GM23338 (cell line): ENCODE results near the gene MYLK. TPM values are rescaled to one million over a fixed set of nuclear protein-coding genes. Genes with fewer than 3 reads are reported as not detected.

Source experiments
- ATAC-seq: fragments of 200-7000 bp; cut with Tn5 transposase; 3 replicates; pipeline ENCODE4 v1.9.1; 2020
- DNase-seq: peaks from one replicate; pipeline ENCODE4 v3.0.0-alpha.2; 2015; ENCODE audit warnings: low spot score
- H2AFZ ChIP-seq: fragments of 200-600 bp; sonication (generic); 2 replicates; pipeline ENCODE4 v1.8.0; 2016; ENCODE audit warnings: antibody characterized with exemption, mild to moderate bottlenecking, moderate library complexity
- H3F3A ChIP-seq: fragments of 200-600 bp; sonication (generic); replicated peaks from 2 replicates; pipeline ENCODE4 v1.8.0; 2017; ENCODE audit warnings: antibody characterized with exemption, mixed run types, low read depth
- H3K27ac ChIP-seq: fragments of 200-600 bp; sonication (generic); 2 replicates; pipeline ENCODE4 v1.6.1; 2016; ENCODE audit warnings: low read depth
- H3K27me3 ChIP-seq: fragments of 200-600 bp; sonication (generic); 2 replicates; pipeline ENCODE4 v1.8.0; 2016; ENCODE audit warnings: mild to moderate bottlenecking, mixed run types, moderate library complexity; ENCODE audit not compliant: insufficient read depth
- H3K36me3 ChIP-seq: fragments of 200-600 bp; sonication (generic); 2 replicates; pipeline ENCODE4 v1.8.0; 2016; ENCODE audit warnings: mild to moderate bottlenecking; ENCODE audit not compliant: insufficient read depth
- H3K4me1 ChIP-seq: fragments of 200-600 bp; sonication (generic); 2 replicates; pipeline ENCODE4 v1.8.0; 2016; ENCODE audit warnings: mild to moderate bottlenecking, moderate library complexity; ENCODE audit not compliant: insufficient read depth
- H3K4me2 ChIP-seq: fragments of 200-600 bp; sonication (generic); 2 replicates; pipeline ENCODE4 v1.7.1; 2017; ENCODE audit warnings: mixed run types
- H3K4me3 ChIP-seq: fragments of 200-600 bp; sonication (generic); 2 replicates; pipeline ENCODE4 v1.6.1; 2016; ENCODE audit warnings: mixed run types
- H3K79me2 ChIP-seq: fragments of 200-600 bp; sonication (generic); replicated peaks from 2 replicates; pipeline ENCODE4 v1.8.0; 2017; ENCODE audit warnings: mild to moderate bottlenecking; ENCODE audit not compliant: insufficient read depth
- H3K9me2 ChIP-seq: fragments of 200-600 bp; sonication (generic); 2 replicates; pipeline ENCODE4 v1.8.0; 2017; ENCODE audit not compliant: insufficient read depth
- H4K20me1 ChIP-seq: fragments of 200-600 bp; sonication (generic); replicated peaks from 2 replicates; pipeline ENCODE4 v1.8.0; 2017; ENCODE audit warnings: mild to moderate bottlenecking; ENCODE audit not compliant: insufficient read depth
- H3K27ac Mint-ChIP-seq: 2 replicates; pipeline ENCODE4 v1.8.0; 2020; ENCODE audit warnings: inconsistent platforms, mild to moderate bottlenecking, moderate library complexity, mixed read lengths
- H3K27me3 Mint-ChIP-seq: 3 replicates; pipeline ENCODE4 v1.8.0; 2022; ENCODE audit warnings: low read depth, mild to moderate bottlenecking, moderate library complexity, mixed read lengths, inconsistent platforms; ENCODE audit not compliant: insufficient read depth, poor library complexity
- H3K36me3 Mint-ChIP-seq: 3 replicates; pipeline ENCODE4 v1.8.0; 2021; ENCODE audit warnings: low read depth, mild to moderate bottlenecking, inconsistent platforms, moderate library complexity, mixed read lengths
- H3K4me1 Mint-ChIP-seq: 3 replicates; pipeline ENCODE4 v1.8.0; 2020; ENCODE audit warnings: mild to moderate bottlenecking, inconsistent platforms, mixed read lengths
- H3K4me3 Mint-ChIP-seq: 3 replicates; pipeline ENCODE4 v1.8.0; 2021; ENCODE audit warnings: moderate library complexity, mild to moderate bottlenecking, inconsistent platforms, mixed read lengths
- H3K9me3 Mint-ChIP-seq: 3 replicates; pipeline ENCODE4 v1.8.0; 2020; ENCODE audit warnings: moderate library complexity, mild to moderate bottlenecking, inconsistent platforms, mixed read lengths
- CREB1 ChIP-seq: fragments of 250-450 bp; sonication (Bioruptor Pico); IDR thresholded peaks from 2 replicates; pipeline ENCODE4 v1.5.0; 2020; ENCODE audit warnings: low read depth, mild to moderate bottlenecking, moderate library complexity
- CTCF ChIP-seq, 2 experiments: fragments of 200-600 bp in 1 of 2; sonication (generic) in 1 of 2; conservative IDR thresholded peaks; 2 replicates each; pipeline versions ENCODE4 v1.5.1 to v1.6.1; 2016 to 2017; ENCODE audit warnings: antibody characterized with exemption in 2 of 2, low read depth in 2 of 2, mild to moderate bottlenecking in 2 of 2, moderate library complexity in 1 of 2
- ETS1 ChIP-seq: IDR thresholded peaks from 2 replicates; pipeline ENCODE4 v1.6.1; 2016; ENCODE audit warnings: antibody characterized with exemption
- EZH2 ChIP-seq: fragments of 200-600 bp; sonication (generic); IDR thresholded peaks from one replicate; pipeline ENCODE4 v1.8.0; 2017; ENCODE audit warnings: antibody characterized with exemption, mild to moderate bottlenecking, low read depth; ENCODE audit not compliant: unreplicated experiment
- NANOG ChIP-seq: IDR thresholded peaks from 2 replicates; pipeline ENCODE4 v1.6.1; 2016; ENCODE audit warnings: antibody characterized with exemption, borderline replicate concordance
- REST ChIP-seq: IDR thresholded peaks from one replicate; pipeline ENCODE4 v1.6.1; 2018; ENCODE audit warnings: antibody characterized with exemption; ENCODE audit not compliant: unreplicated experiment
- STAT1 ChIP-seq: IDR thresholded peaks from one replicate; pipeline ENCODE4 v1.6.1; 2016; ENCODE audit warnings: antibody characterized with exemption; ENCODE audit not compliant: unreplicated experiment
- ZNF462 ChIP-seq: fragments of 250-450 bp; sonication (Bioruptor Pico); IDR thresholded peaks from 2 replicates; pipeline ENCODE4 v1.5.0; 2020; ENCODE audit warnings: mild to moderate bottlenecking, moderate library complexity
- polyA plus RNA-seq: library from polyadenylated mRNA; unstranded; fragments of >200 nt; fragmentation: Nextera tagmentation; extraction: Ambion mirVana; gene quantifications from 2 replicates; pipeline ENCODE4 v1.2.1, GENCODE V29; 2016
- total RNA-seq: library from RNA; depleted of rRNA; stranded (reverse); fragments of >200 nt; shearing (Covaris generic); gene quantifications from 2 replicates; pipeline ENCODE4 v1.2.3, GENCODE V29; 2014

The MYLK gene
- total and polyA plus RNA-seq, 2 experiments from 2014 or later = 11.5 to 17.9 TPM

GRCh38 chr3:123608263-123608937 is 275.7 kb downstream of the MYLK start:
- Mint-ChIP-seq H3K4me3 (no peak overlapping the region), H3K36me3 (no peaks in the 10 kb centered on the region)
- no peak overlapping the region for H3K4me3 ChIP-seq

GRCh38 chr3:123606527-123606926 is 277.6 kb downstream of the MYLK start:
- no peak overlapping the region for H3K27ac Mint-ChIP-seq
- H3K4me2 ChIP-seq = no peak overlapping the region
- H3K27ac ChIP-seq = no peak overlapping the region
- H3K79me2 ChIP-seq = no peaks in the 10 kb centered on the region
- no peaks in the 10 kb centered on the region for H3K36me3 Mint-ChIP-seq
- peaks cover 2% of the 10 kb centered on the region; the same call in 1 of the 2 replicates for H3K36me3 ChIP-seq
- H3K9me2 ChIP-seq = no peaks in the 10 kb centered on the region
- no peaks in the 10 kb centered on the region for H3K9me3 Mint-ChIP-seq
- no peaks in the 10 kb centered on the region for H3K27me3 Mint-ChIP-seq
- H3F3A ChIP-seq = no peaks in the 10 kb centered on the region
- no peak overlapping the region for H3K4me3 Mint-ChIP-seq
- H3K27me3 ChIP-seq = no peaks in the 10 kb centered on the region
- 0 out of 2 replicates have a peak, but pooled peaks cover 2% of the 10 kb centered on the region for H4K20me1 ChIP-seq
- DNase-seq (no peak), ATAC-seq (no peak)
- no peak overlapping the region for H3K4me3 ChIP-seq
- peaks cover 5% of the 10 kb centered on the region; the same call in 1 of the 3 replicates for H3K4me1 Mint-ChIP-seq
- H2AFZ ChIP-seq = no peak overlapping the region
- H3K4me1 ChIP-seq = no peaks in the 10 kb centered on the region
- TF ChIP-seq EZH2 (no peak), CTCF (conservative IDR thresholded peaks at IDR 0.05; ENCODE audit: low read depth in 2 of 2) (no peak), ZNF462 (CRISPR knock-in tag) (no peak), ETS1 (no peak), STAT1 (no peak), REST (no peak), NANOG (no peak)

More at GRCh38 chr3:123608263-123608937, 275.7 kb downstream of the MYLK start:
- Mint-ChIP-seq H3K9me3 (no peaks in the 10 kb centered on the region), H3K27me3 (no peaks in the 10 kb centered on the region), H3K27ac (no peak overlapping the region), H3K4me1 (peaks cover 5% of the 10 kb centered on the region; the same call in 1 of the 3 replicates)
- Histone ChIP-seq H2AFZ (no peak overlapping the region), H4K20me1 (0 out of 2 replicates have a peak, but pooled peaks cover 2% of the 10 kb centered on the region), H3K79me2 (no peaks in the 10 kb centered on the region), H3K36me3 (peaks cover 2% of the 10 kb centered on the region; the same call in 1 of the 2 replicates), H3K4me1 (no peaks in the 10 kb centered on the region), H3K27ac (no peak overlapping the region), H3K27me3 (no peaks in the 10 kb centered on the region), H3K4me2 (no peak overlapping the region), H3K9me2 (no peaks in the 10 kb centered on the region), H3F3A (no peaks in the 10 kb centered on the region)
- no peak for DNase-seq
- no peak for ATAC-seq
- TF ChIP-seq CREB1 (CRISPR knock-in tag) = no peak
